Airway epithelial cell (primary cell): ENCODE measurements around the gene HHEX. TPM values are rescaled to one million over a fixed set of nuclear protein-coding genes. Genes with fewer than 3 reads are reported as not detected.

Experiments
- total RNA-seq: library from RNA; depleted of rRNA; stranded (reverse); fragments of >200 nt; gene quantifications from 2 replicates; pipeline ENCODE4 v1.2.3, GENCODE V29; 2015

The HHEX gene
- 0.63 TPM in 1 of 2 replicates, not detected in the other for total RNA-seq

GRCh38 chr10:92689663-92690210 is at the start of gene HHEX:
Gene HHEX, plus strand, starts transcription at chr10:92689955. Its CDS starts 32 bp downstream, at chr10:92689987.

Other genes with a start within 250 kb of the HHEX start
- 20.5 and 23.9 TPM in 2 replicates for gene IDE, start 115.9 kb upstream of the HHEX start, total RNA-seq
- 18.7 and 20.8 TPM in 2 replicates for gene KIF11, start 96.8 kb upstream of the HHEX start, total RNA-seq
- 1.8 and 3.5 TPM in 2 replicates for gene EXOC6, start 158.6 kb downstream of the HHEX start, total RNA-seq